MM.1S (cell line): ENCODE data around the gene LSM7.

Experiments
- CTCF ChIP-seq: fragments of 300-600 bp; sonication (generic); IDR thresholded peaks from 2 replicates; pipeline ENCODE4 v1.5.1; 2016; ENCODE audit warnings: antibody characterized with exemption, low read length, mixed read lengths
- EZH2phosphoT487 ChIP-seq: fragments of 300-600 bp; sonication (generic); IDR thresholded peaks from 2 replicates; pipeline ENCODE4 v1.6.1; 2018; ENCODE audit warnings: antibody characterized with exemption, low read length

DNA sequence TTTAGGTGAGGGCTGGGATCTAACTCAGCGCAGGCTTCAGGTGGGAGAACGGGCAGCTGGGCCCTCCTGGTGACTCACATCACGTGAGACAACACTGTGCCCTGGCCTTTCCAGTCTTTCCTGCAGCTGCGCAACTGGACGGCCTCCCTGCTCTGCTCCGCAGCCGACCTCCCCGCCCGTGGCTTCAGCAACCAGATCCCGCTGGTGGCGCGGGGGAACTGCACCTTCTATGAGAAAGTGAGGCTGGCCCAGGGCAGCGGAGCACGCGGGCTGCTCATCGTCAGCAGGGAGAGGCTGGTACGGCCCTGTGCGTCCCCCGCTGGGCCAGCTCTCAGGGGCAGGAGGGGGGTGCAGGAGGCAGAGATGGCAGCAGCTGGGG lies 8.9 kb upstream of the LSM7 start:
- TF ChIP-seq CTCF (no peak), EZH2phosphoT487 (no peak)
